ENCODE measurements around the gene MRGPRG. TPM values are rescaled to one million over a fixed set of nuclear protein-coding genes. Genes with fewer than 3 reads are reported as not detected.
"Not testable (repeated sequence)": the region's sequence is repeated elsewhere in the genome, so short reads cannot be mapped to it uniquely, and the experiment has no call there.

The MRGPRG gene
- total and polyA plus RNA-seq, 7 experiments from 2014 or later, result not detected

- Histone ChIP-seq H3K4me1 (ENCODE audit: control insufficient read depth in 2 of 2, insufficient read depth in 2 of 2, low read length in 2 of 2) (peaks cover 0 to 35% of the 10 kb centered on the region in 2 donors), H3K4me3 (ENCODE audit: low read length) (peak overlapping the region; percentile 31)
- DNase-seq; H3K36me3 ChIP-seq (ENCODE audit: control insufficient read depth in 2 of 3, insufficient read depth in 3 of 3, low read length in 3 of 3); H3K36me3 Mint-ChIP-seq; H3K27me3 ChIP-seq (ENCODE audit: control insufficient read depth in 2 of 2, insufficient read depth in 2 of 2, low read length in 2 of 2); ATAC-seq; H3K9me3 Mint-ChIP-seq; H3K27ac ChIP-seq (ENCODE audit: low read depth, low read length); intact Hi-C loops (cut with micrococcal nuclease); H3K9me3 ChIP-seq (ENCODE audit: control insufficient read depth in 2 of 3, low read length in 3 of 3); POLR2A ChIA-PET; CTCF ChIA-PET: not testable (repeated sequence)
- peaks cover 0 to 32% (median 11%) of the 10 kb centered on the region in 5 donors for H3K27me3 Mint-ChIP-seq
- peak overlapping the region in 8 of 10 donors; percentile 39 to 87 (median 82) for H3K4me3 Mint-ChIP-seq
- peaks cover 9 to 40% (median 26%) of the 10 kb centered on the region in 7 donors for H3K4me1 Mint-ChIP-seq
- peak overlapping the region in 1 of 9 donors; percentile 11 for H3K27ac Mint-ChIP-seq
These were observed 49.8 kb downstream of the MRGPRG start for GRCh38 chr11:3168742-3169254.

Other genes with a start within 250 kb of the MRGPRG start
- 100 to 1,000 TPM; 245 to 356 (median 294) TPM for gene NAP1L4, start 226.5 kb downstream of the MRGPRG start, total RNA-seq
- gene NAP1L4, start 226.5 kb downstream of the MRGPRG start, polyA plus RNA-seq, result 100 to 1,000 TPM; 134 to 172 TPM
- gene CARS1, start 161.4 kb downstream of the MRGPRG start, total RNA-seq, result 10 to 100 TPM; 27.8 to 70.4 (median 53.7) TPM
- 10 to 100 TPM; 23.9 to 30.8 TPM for gene CARS1, start 161.4 kb downstream of the MRGPRG start, polyA plus RNA-seq
- 10 to 100 TPM in 2 of 5 experiments, 1 to 10 TPM in 3; 3.7 to 76.7 (median 6.5) TPM for gene OSBPL5, start 53.5 kb downstream of the MRGPRG start, total RNA-seq
- 1 to 10 TPM in 1 of 2 donors, under 1 TPM in 1; 0.51 to 2.7 TPM for gene OSBPL5, start 53.5 kb downstream of the MRGPRG start, polyA plus RNA-seq
- not detected for gene MRGPRE, start 13.6 kb upstream of the MRGPRG start, total RNA-seq
- gene MRGPRE, start 13.6 kb upstream of the MRGPRG start, polyA plus RNA-seq, result not detected
- 10 to 100 TPM; 18.4 to 39.0 (median 33.7) TPM for gene ZNF195, start 160.3 kb upstream of the MRGPRG start, total RNA-seq
- gene ZNF195, start 160.3 kb upstream of the MRGPRG start, polyA plus RNA-seq, result 10 to 100 TPM; 18.9 to 21.0 TPM